ENCODE data around the gene PLXNA4. TPM values are rescaled to one million over a fixed set of nuclear protein-coding genes. Genes with fewer than 3 reads are reported as not detected.

The PLXNA4 gene
- total RNA-seq, 1 experiment from 2014 or later = not detected

- TF ChIP-seq POLR2AphosphoS5 (IDR thresholded peaks at IDR 0.05; ENCODE audit: low read depth, low read length) = no peak
Measured at GRCh38 chr7:132164558-132165125, 411.6 kb downstream of the PLXNA4 start (continued).

- Histone ChIP-seq H3K4me1 (ENCODE audit: control insufficient read depth in 1 of 2, insufficient read depth in 2 of 2, low read length in 2 of 2) (no peaks in the 10 kb centered on the region), H3K9me2 (ENCODE audit: insufficient read depth) (no peaks in the 10 kb centered on the region), H3K36me3 (ENCODE audit: control insufficient read depth in 1 of 2, insufficient read depth in 2 of 2, low read length in 2 of 2) (no peaks in the 10 kb centered on the region), H3K79me2 (ENCODE audit: insufficient read depth, low read length) (no peaks in the 10 kb centered on the region), H4K20me1 (ENCODE audit: insufficient read depth) (no peaks in the 10 kb centered on the region), H3K27ac (ENCODE audit: low read depth, low read length) (no peak overlapping the region), H3K9ac (ENCODE audit: low read length) (no peak overlapping the region), H3K4me3 (replicated peaks in 1 of 2; ENCODE audit: low read depth in 1 of 2, low read length in 2 of 2) (no peak overlapping the region), H2AFZ (ENCODE audit: low read depth, low read length, poor library complexity, severe bottlenecking) (no peak overlapping the region), H3K9me3 (ENCODE audit: control insufficient read depth in 1 of 2, insufficient read depth in 1 of 2, low read depth in 1 of 2, low read length in 2 of 2) (no peaks in the 10 kb centered on the region), H3K27me3 (ENCODE audit: insufficient read depth, low read length) (peaks cover 48% of the 10 kb centered on the region), H3K4me2 (ENCODE audit: low read length) (no peak overlapping the region)
- BruUV-seq (replicated peaks) = no TSS peak
- POLR2A ChIA-PET = no interaction called here
- ATAC-seq (no peak), DNase-seq (ENCODE audit: low read depth, low spot score) (no peak)
- RAD21 ChIA-PET (ENCODE audit: low non-redundant PET in 1 of 2, low total read pairs in 2 of 2, uncharacterized antibody in 2 of 2, unreplicated experiment in 2 of 2) = no interaction called here
- CTCF ChIA-PET = no interaction called here
- intact Hi-C loops (cut with micrococcal nuclease) = no loop called here
- TF ChIP-seq RAD21 (IDR thresholded peaks at IDR 0.05; ENCODE audit: low read depth) = no peak
- no peak for TF ChIP-seq ZFX (IDR thresholded peaks at IDR 0.05)
- TF ChIP-seq MAX (IDR thresholded peaks at IDR 0.05) = no peak
- no peak for TF ChIP-seq JUND (IDR thresholded peaks at IDR 0.05)
- TF ChIP-seq CTCF (IDR thresholded peaks at IDR 0.05 in 2 of 3, conservative IDR thresholded peaks at IDR 0.05 in 1 of 3; ENCODE audit: borderline replicate concordance in 1 of 3, insufficient read depth in 1 of 3, low read depth in 2 of 3, low read length in 2 of 3) = no peak
- no peak for TF ChIP-seq SP1 (IDR thresholded peaks at IDR 0.05; ENCODE audit: low read depth)
- TF ChIP-seq EZH2phosphoT487 (IDR thresholded peaks at IDR 0.05; ENCODE audit: borderline replicate concordance) = no peak
- no peak for TF ChIP-seq TCF7L2 (IDR thresholded peaks at IDR 0.05; ENCODE audit: borderline replicate concordance, extremely low read depth, insufficient read depth, insufficient read length)
- no peak for TF ChIP-seq ELF1 (IDR thresholded peaks at IDR 0.05; ENCODE audit: borderline replicate concordance, low read depth)
- no peak for TF ChIP-seq EZH2 (IDR thresholded peaks at IDR 0.05)
- TF ChIP-seq ZBTB33 (IDR thresholded peaks at IDR 0.05; ENCODE audit: extremely low read depth, insufficient replicate concordance, low read length) = no peak
- TF ChIP-seq REST (IDR thresholded peaks at IDR 0.05; ENCODE audit: low read depth) = no peak
- no peak for TF ChIP-seq POLR2A (IDR thresholded peaks at IDR 0.05; ENCODE audit: borderline replicate concordance, extremely low read depth, insufficient read depth, insufficient read length)
- TF ChIP-seq EGR1 (IDR thresholded peaks at IDR 0.05; ENCODE audit: low read depth) = no peak
Measured at GRCh38 chr7:132162556-132163144, 413.6 kb downstream of the PLXNA4 start.
